A673 (cell line): ENCODE results near the gene ZC3H12A.

Experiments used
- CTCF ChIP-seq: fragments of 300-800, 200-600 bp; sonication (generic); conservative IDR thresholded peaks from 2 replicates; pipeline ENCODE4 v1.5.1; 2017; ENCODE audit warnings: low read depth, mild to moderate bottlenecking, antibody characterized with exemption, low read length, moderate library complexity, mixed read lengths
- EZH2 ChIP-seq: fragments of 200-600 bp; sonication (generic); IDR thresholded peaks from 2 replicates; pipeline ENCODE4 v1.6.1; 2017; ENCODE audit warnings: borderline replicate concordance, low read depth, mild to moderate bottlenecking, mixed read lengths, antibody characterized with exemption, low read length; ENCODE audit not compliant: poor library complexity, severe bottlenecking

GRCh38 chr1:37437087-37437486 lies 37.3 kb upstream of the ZC3H12A start:
- TF ChIP-seq CTCF (no peak), EZH2 (no peak)
